PC-3 (cell line): ENCODE data around the gene PABPC1L.

Experiments
- EZH2 ChIP-seq: fragments of 300-600 bp; sonication (generic); IDR thresholded peaks from one replicate; pipeline ENCODE4 v1.6.1; 2017; ENCODE audit warnings: antibody characterized with exemption, mild to moderate bottlenecking, low read length; ENCODE audit not compliant: unreplicated experiment
- EZH2phosphoT487 ChIP-seq: fragments of 300-600 bp; sonication (generic); IDR thresholded peaks from 2 replicates; pipeline ENCODE4 v1.6.1; 2018; ENCODE audit warnings: mild to moderate bottlenecking, antibody characterized with exemption, low read length, borderline replicate concordance
- TF ChIP-seq, protein P1 (sequence below): fragments of 300-600 bp; sonication (generic); conservative IDR thresholded peaks from 2 replicates; pipeline ENCODE4 v1.5.1; 2017; ENCODE audit warnings: antibody characterized with exemption, low read depth, mild to moderate bottlenecking, low read length

DNA sequence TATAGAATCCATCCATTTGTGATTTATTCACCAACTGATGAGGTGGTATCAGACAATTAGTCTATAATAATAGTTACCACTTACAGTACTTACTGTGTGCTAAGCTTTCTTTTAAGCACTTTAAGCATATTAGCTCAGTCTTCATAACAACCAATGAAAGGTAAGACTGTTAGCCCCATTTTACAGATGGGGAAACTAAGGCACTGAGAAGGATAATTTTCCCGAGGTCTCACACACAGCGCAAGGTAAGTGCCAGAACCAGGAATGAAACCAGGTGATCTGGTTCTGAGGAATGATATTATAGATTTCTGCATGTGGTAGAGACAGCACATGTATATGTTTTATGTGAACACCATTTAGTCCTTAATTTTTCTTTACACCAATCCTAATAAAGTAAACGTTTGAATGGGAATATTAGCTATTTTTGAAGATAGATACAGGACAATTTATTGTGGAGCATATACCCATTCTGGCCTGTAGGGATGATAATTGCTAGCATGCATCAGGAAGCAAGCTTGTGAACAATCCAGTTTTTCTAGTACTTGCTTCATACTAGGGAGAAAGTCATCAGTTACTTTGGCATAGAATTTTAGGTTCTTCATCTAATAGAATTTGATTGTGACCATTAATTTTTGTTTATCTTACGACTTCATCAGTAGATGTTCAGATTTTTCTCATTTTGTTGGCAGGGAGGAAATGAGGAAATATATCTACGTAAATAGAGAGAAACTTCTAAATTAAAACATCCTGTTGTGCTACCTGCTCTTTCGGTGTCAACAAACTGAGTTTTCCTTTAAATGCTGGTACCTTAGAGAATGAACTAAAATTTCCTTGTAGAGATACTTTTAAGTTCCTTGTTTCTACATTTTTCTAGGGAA is 21.4 kb upstream of the PABPC1L start:
- TF ChIP-seq EZH2 (no peak), EZH2phosphoT487 (no peak)
- TF ChIP-seq, protein P1, sequence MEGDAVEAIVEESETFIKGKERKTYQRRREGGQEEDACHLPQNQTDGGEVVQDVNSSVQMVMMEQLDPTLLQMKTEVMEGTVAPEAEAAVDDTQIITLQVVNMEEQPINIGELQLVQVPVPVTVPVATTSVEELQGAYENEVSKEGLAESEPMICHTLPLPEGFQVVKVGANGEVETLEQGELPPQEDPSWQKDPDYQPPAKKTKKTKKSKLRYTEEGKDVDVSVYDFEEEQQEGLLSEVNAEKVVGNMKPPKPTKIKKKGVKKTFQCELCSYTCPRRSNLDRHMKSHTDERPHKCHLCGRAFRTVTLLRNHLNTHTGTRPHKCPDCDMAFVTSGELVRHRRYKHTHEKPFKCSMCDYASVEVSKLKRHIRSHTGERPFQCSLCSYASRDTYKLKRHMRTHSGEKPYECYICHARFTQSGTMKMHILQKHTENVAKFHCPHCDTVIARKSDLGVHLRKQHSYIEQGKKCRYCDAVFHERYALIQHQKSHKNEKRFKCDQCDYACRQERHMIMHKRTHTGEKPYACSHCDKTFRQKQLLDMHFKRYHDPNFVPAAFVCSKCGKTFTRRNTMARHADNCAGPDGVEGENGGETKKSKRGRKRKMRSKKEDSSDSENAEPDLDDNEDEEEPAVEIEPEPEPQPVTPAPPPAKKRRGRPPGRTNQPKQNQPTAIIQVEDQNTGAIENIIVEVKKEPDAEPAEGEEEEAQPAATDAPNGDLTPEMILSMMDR = peak; percentile 52; the same call in 1 of the 2 replicates
